IPS-18c (cell line): ENCODE data around the gene TAS2R4.
"Not testable (repeated sequence)": the region's sequence is repeated elsewhere in the genome, so short reads cannot be mapped to it uniquely, and the experiment has no call there.

Source experiments
- H3K4me3 ChIP-seq: 2 replicates; pipeline ENCODE4 v1.7.0; 2013; ENCODE audit warnings: low read depth, mild to moderate bottlenecking, low read length, moderate library complexity; ENCODE audit not compliant: insufficient read depth
- H3K9me3 ChIP-seq: one replicate; pipeline ENCODE4 v1.6.1; 2013; ENCODE audit warnings: mild to moderate bottlenecking, low read length, moderate library complexity; ENCODE audit not compliant: control insufficient read depth, insufficient read depth

TAS2R4 gene, protein sequence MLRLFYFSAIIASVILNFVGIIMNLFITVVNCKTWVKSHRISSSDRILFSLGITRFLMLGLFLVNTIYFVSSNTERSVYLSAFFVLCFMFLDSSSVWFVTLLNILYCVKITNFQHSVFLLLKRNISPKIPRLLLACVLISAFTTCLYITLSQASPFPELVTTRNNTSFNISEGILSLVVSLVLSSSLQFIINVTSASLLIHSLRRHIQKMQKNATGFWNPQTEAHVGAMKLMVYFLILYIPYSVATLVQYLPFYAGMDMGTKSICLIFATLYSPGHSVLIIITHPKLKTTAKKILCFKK

DNA sequence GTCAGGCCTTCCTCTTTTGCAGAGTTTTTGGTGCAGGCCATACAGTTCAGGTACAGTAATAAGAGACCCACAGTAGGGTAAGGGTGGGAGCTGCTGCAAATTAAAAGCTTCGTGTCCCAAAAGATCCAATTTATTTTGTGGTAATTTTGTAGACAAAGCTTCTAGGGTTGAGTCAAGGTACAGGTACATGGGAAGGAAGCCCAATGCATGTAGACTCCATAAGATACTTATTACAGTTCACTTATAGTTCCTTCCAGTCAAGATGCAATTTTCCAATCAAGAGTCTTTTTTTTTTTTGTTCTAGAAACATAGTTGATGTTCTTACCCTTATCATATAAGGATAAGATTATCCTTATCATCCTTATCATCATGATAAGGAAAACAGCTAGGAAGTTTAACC, at the start of gene TAS2R4:
Gene TAS2R4, plus strand, starts transcription at position 301 of the 400 bp plus-strand sequence. CDS start 1,815 bp downstream, outside the sequence.
- peaks cover 7% of the 10 kb centered on the region for H3K9me3 ChIP-seq
- no peak within 1 kb of the TSS for H3K4me3 ChIP-seq

DNA sequence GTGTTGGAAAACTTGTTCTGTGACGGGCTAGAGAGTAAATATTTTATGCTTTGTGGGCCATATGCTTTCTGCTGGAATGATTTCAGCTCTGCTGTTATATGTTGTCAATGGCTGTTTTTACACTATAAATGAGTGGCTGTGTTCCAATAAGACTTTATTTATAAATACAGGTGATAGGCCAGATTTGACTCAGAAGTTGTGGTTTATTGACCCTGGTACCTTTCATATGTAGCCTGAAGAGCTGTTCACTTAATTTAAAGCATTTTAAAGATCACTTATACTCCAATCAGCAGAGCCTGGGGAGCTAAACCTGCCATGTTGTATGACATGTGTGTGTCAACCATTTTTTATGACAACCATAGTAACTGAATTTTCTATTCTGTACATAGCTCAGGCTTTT, 47.5 kb upstream of the TAS2R4 start:
- Histone ChIP-seq H3K4me3 (no peak overlapping the region), H3K9me3 (no peaks in the 10 kb centered on the region)

DNA sequence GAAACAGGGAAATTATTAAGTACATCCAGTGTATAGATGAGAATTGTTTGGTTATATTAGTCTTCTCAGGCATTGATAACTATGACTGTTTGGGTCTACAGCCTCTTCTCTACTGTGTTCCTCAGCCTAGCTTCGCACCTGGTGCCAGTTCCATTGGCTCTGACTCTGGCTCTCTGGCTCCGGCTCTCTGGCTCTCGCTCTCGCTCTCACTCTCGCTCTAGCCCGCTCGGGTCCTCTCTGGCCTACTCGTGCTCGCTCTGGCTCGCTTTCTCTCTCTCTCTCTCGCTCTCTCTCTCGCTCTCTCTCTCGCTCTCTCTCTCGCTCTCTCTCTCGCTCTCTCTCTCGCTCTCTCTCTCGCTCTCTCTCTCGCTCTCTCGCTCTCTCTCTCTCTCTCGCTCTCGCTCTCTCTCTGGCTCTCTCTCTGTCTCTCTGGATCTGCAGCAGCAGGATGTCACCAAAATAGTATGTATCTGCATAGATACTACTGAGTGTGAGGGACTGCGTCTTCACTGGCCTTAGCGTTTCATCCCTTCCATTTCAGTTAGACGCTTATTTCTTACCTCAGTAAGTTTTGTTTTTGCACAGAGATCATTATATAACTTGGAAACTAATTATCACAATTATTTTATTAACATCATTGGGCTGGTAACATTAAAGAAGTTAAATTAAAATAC, 44.9 kb upstream of the TAS2R4 start:
- H3K4me3 ChIP-seq, result no peak overlapping the region
- no peaks in the 10 kb centered on the region for H3K9me3 ChIP-seq

DNA sequence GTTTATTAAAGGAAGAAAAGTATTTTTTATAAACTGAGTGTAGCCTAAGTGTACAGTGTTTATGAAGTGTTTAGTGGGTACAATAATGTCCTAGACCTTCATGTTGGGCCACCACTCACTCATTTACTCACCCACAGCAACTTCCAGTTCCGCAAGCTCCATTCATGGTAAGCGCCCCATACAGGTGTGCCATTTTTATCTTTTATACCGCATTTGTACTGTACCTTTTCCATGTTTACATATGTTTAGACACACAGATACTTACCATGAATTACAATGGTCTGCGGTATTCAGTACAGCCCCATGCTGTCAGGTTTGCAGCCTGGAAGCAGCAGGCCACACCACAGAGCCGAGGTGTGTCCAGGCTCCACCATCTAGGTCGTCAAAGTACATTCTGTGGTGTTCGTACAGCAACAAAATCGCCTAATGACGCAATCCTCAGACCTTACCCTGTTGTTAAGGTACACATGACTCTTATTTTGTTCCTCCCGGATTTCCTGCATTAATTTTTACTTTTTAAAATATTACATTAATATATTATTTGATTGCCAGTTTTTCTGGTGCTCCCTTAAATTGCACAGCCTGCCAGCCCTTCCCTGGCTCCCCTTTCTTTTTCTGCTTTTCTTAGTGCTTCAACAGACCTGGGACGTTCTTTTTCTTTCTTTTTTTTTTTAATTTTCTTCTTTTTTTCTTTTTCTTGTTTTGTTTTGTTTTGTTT, 39.2 kb upstream of the TAS2R4 start:
- H3K4me3 ChIP-seq, result peak overlapping the region; percentile 80
- H3K9me3 ChIP-seq, result no peaks in the 10 kb centered on the region

DNA sequence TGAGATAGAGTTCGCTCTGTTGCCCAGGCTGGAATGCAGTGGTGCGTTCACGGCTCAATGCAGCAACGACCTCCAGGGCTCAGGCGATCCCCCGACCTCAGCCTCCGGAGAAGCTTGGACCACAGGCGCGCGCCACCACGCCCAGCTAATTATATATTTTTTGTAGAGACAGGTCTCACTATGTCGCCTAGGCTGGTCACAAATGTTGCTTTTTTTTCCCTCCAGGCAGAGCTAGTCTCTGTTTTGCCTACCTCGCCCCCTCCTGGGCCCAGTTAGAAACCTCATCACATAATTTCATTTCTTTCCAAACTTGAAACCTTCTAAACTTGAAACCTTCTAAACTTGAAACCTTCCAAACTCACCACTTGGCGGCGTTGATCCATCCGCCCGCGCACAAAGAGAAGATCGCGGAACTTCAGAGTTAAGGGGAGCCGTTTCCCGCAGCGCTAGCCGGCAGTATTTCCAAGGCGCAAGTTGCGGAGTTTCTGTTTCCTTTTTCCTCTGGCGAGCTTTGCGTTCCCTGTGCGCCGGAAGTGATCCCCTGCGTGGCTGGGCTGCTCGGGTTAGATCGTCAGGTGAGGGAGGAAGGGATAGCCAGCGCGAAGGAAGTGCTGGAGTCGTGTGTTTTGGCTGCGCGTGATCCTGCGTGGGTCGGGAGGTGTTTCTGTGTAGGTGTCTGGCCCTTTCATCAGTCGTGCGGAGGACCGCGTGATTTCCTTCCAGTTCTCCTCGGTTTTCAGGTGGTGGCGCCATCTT, 38.5 kb upstream of the TAS2R4 start, which contains the start of gene SSBP1:
Gene SSBP1, plus strand, starts transcription at position 523 of the 756 bp plus-strand sequence. CDS start 809 bp downstream, outside the sequence.
- Histone ChIP-seq H3K9me3 (no peaks in the 10 kb centered on the region), H3K4me3 (peak within 1 kb of the TSS; percentile 80)

DNA sequence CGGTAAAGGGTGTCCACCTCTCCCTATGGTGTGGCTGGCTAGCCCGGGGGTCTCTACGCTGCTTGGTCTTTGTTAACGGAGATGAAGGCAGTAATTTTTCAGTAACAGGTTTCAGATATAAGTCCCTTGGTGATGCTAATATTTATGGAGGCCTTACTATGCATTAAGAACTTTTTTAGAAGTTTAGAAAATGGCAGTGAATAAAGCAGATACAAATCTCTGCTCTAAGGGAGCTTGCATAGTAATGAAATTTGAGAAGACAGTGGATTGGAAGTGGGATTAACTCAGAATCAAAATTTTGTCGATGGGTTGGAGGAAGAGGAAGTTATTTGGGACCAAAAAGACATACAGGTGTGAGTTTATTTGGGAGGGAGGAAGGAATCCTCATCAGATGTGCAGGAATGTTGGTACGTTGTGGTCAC, 37.9 kb upstream of the TAS2R4 start:
- peak overlapping the region; percentile 80 for H3K4me3 ChIP-seq
- no peaks in the 10 kb centered on the region for H3K9me3 ChIP-seq

DNA sequence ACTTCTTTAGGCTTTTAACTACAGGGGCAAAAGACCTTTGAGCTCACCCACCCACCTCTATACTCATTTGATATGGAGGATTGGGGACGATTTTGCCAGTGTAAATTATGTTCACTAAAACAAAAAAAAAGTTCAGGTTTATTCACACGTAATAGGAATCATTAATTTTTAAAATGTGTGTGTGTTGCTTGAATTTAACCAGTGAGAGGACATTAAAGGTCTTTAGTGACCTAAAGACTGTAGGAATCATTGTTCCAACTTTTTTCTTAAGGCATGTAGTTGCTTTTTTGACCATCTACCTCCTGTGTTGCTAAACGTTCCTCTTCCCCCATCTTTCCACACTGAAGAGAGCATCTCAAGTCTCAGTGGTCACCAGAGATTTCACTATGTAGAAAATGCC, 37.2 kb upstream of the TAS2R4 start:
- H3K9me3 ChIP-seq, result no peaks in the 10 kb centered on the region
- peak overlapping the region; percentile 80 for H3K4me3 ChIP-seq

DNA sequence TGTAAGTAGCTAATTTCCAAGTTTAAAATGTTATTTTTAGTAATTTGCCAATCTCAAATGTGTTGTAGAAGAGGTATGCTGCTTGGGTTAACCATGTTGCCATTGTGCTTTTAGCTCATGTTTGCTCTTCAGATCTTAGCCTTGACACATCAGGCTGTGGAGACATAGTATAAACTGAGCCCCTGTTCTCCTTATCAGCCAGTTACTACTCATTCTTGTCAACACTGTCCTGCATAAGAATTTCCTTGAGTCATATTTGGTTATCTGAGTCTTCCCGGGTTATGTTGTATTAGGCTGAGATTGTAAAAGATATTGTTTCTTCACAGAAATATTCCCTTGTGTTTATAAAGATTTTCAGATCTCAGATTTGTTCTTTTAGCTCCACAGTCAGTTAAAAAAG, 34.2 kb upstream of the TAS2R4 start:
- H3K9me3 ChIP-seq, result no peaks in the 10 kb centered on the region

DNA sequence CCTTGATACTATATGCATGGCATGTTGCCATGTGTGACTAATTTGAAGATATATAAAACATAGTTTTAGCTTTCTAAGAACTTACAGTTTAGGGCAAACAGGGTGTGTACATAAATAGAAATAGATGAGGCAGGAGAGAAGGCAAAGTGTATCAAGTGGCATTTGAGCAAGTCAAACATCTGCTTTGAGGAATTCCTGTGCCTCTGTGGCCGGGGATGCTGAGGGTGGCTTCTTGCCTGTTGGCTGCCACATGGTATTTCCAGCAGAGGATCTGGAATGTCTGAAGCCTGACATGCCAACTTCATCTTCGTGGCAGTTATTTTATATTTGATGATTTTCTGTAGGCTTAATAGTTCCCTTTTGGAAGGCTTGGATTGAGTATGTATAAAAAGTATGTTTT, 32.3 kb upstream of the TAS2R4 start:
- H3K9me3 ChIP-seq, result no peaks in the 10 kb centered on the region

More for the DNA sequence above, 34.2 kb upstream of the TAS2R4 start:
- H3K4me3 ChIP-seq, result no peak overlapping the region

DNA sequence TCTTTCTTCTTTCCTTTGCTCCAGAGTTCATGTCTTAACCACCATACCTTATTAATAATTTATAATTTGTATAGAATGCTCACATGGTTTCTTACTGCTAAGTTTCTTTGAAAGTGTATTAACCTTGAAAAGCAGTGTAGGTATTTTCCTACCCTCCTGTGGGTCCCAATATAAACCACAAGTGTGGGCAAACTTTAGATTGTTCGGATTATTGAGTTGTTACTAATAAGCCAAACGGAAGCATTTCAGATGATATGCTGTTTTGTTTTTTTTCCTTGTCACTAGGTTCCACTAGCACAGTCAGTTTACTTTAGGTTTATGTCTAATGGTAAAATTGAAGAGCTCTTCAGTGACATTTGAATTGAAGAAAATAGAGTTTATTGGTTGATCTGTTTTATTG, 28.1 kb upstream of the TAS2R4 start:
- Histone ChIP-seq H3K4me3 (no peak overlapping the region), H3K9me3 (peaks cover 2% of the 10 kb centered on the region)

More for the DNA sequence above, 32.3 kb upstream of the TAS2R4 start:
- H3K4me3 ChIP-seq, result no peak overlapping the region

DNA sequence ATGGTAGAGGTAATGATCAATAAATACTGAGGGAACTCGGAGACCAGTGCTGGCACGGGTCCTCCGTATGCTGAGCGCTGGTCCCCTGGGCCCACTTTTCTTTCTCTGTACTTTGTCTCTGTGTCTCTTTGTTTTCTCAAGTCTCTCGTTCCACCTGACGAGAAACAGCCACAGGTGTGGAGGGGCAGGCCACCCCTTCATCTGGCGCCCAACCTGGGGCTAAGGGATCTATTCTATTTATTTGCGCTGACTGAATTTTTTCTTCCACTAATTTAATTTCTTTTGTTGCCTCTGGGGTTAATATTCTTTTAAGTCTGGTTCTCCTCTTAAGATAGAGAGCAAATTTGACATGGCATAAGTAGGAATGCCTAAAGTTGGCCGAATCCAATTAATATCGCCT, 24.6 kb upstream of the TAS2R4 start:
- H3K4me3 ChIP-seq, H3K9me3 ChIP-seq: not testable (repeated sequence)

DNA sequence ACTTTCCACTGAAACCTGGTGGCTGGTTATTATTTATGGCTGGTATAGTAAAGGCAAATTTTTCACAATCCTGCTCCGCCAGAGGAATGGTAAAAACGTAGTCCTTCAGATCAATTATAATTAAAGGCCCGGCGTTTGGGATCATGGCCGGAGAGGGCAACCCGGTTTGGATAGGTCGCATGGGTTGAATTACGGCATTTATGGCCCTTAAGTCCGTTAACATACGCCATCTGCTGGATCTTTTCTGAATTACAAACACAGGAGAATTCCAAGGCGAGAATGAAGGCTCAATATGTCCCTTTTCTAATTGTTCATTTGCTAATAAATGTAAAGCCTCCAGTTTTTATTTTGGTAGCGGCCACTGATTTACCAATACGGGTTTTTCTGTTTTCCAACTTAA, 23.8 kb upstream of the TAS2R4 start:
- Histone ChIP-seq H3K4me3 (no peak overlapping the region), H3K9me3 (peaks cover 2% of the 10 kb centered on the region)

DNA sequence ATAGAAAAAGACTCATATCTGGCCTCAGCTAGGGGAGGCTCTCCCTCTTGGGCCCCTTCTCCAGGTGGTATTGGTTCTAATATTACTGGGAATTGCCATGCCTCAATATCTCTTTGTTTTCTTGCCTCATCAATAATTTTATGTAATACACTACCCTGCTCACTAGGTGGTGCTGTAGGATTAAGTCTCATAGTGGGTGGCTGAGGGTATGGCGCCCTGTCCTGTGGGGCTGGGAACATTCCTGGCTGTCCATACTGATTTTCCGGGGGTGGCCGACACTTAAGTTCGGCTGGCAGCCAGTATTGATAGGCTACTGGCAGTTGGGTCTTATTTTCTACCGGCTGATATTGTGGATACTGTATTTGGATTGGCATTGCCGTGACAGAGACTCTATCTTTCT, 21.5 kb upstream of the TAS2R4 start:
- peaks cover 2% of the 10 kb centered on the region for H3K9me3 ChIP-seq
- no peak overlapping the region for H3K4me3 ChIP-seq

DNA sequence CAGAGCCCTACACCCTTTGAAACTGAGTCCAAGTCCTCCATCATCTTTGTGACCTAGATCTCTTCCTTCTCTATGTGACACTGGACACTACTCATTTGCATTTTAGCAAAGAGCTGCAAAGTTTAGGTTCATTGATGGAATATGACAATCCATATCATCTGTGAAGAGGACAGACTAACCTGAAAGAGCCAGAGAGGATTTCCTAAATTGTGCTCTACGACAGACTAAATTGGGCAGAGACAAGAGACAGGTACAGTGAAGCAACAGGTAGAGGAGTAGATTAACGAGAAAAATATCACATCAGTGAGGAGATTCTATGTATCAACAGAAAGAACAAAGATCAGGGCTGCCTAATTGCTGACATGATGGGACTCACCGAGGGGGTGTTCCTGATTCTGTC, 12.7 kb upstream of the TAS2R4 start, which contains the start of gene TAS2R3:
Gene TAS2R3, plus strand, starts transcription at position 301 of the 400 bp plus-strand sequence. Its CDS starts 62 bp downstream, at position 363.
- Histone ChIP-seq H3K4me3 (no peak within 1 kb of the TSS), H3K9me3 (peaks cover 2% of the 10 kb centered on the region)

DNA sequence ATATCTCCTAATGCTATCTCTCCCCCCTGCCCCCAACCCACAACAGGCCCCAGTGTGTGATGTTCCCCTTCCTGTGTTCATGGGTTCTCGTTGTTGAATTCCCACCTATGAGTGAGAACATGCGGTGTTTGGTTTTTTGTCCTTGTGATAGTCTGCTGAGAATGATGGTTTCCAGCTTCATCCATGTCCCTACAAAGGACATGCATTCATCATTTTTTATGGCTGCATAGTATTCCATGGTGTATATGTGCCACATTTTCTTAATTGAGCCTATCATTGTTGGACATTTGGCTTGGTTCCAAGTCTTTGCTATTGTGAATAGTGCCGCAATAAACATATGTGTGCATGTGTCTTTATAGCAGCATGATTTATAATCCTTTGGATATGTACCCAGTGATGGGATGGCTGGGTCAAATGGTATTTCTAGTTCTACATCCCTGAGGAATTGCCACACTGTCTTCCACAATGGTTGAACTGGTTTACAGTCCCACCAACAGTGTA, 6.3 kb upstream of the TAS2R4 start:
- not testable (repeated sequence) for H3K9me3 ChIP-seq, H3K4me3 ChIP-seq

DNA sequence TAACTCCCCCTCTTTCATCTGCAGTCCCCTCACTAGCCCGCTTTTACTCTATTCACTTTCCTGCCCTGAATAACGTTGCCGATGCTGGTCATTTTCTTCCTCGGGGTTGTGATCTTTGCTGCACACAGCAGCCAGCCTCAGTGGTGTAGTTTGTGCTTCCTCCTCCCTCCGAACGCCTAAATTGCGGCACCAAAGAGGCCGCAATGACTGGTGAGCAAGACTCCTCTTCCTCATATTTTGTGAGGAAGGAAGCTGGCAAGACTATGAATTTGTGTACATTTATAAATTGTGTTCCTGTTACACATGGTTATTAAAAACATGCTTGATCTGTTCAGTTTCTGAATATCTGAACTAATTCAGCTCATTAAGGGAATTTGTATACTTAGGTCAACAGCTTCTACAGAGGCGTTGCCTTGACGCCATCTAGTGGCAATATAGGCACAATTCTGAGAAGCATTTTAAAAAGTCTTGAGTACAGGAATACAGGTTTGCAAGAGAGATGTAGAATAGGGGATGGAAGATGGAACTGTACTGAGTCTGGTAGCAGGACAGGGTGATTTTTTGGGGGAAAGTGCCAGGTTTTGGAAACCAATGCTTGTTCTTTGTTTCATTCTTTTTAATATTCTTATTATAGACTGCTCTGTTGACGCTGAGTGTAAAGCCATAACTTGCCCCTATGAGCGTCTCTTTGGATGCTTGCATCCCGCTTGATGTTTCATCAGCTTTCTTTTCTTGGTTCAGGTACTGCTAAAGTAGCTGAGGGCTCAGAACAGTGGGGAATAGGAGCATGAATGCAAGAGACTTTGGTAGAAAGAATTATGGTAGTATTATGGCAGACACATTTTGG, 9.5 kb downstream of the TAS2R4 start:
- Histone ChIP-seq H3K4me3 (no peak overlapping the region), H3K9me3 (no peaks in the 10 kb centered on the region)
